ENCODE data around the gene MFSD6. TPM values are rescaled to one million over a fixed set of nuclear protein-coding genes. Genes with fewer than 3 reads are reported as not detected.
"Not testable (repeated sequence)": the region's sequence is repeated elsewhere in the genome, so short reads cannot be mapped to it uniquely, and the experiment has no call there.

Gene MFSD6
- total and polyA plus RNA-seq, 12 donors: 9.3 to 253 (median 93.4) TPM

DNA sequence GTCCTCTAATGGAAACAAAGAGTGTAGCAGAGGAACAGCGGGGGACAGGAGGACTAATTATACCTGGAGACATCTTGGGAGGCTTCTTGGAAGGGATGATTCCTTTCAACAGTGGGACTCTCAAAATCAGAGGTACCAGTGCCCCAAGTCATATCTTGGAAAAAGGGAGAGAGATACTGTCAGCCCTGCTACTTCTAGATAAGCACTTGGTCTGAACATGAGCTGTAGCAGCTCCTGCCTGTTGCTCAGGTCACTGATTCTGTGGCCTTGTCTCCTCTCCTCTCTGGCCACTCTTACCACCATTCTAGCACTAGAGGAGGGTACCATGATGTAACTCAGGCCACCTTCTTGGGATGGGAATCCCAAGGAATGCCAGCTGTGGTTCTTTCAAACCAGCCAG lies 54.5 kb downstream of the MFSD6 start:
- TF ChIP-seq, protein P1, sequence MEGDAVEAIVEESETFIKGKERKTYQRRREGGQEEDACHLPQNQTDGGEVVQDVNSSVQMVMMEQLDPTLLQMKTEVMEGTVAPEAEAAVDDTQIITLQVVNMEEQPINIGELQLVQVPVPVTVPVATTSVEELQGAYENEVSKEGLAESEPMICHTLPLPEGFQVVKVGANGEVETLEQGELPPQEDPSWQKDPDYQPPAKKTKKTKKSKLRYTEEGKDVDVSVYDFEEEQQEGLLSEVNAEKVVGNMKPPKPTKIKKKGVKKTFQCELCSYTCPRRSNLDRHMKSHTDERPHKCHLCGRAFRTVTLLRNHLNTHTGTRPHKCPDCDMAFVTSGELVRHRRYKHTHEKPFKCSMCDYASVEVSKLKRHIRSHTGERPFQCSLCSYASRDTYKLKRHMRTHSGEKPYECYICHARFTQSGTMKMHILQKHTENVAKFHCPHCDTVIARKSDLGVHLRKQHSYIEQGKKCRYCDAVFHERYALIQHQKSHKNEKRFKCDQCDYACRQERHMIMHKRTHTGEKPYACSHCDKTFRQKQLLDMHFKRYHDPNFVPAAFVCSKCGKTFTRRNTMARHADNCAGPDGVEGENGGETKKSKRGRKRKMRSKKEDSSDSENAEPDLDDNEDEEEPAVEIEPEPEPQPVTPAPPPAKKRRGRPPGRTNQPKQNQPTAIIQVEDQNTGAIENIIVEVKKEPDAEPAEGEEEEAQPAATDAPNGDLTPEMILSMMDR (IDR thresholded peaks at IDR 0.05): no peak
- TF ChIP-seq POLR2A (IDR thresholded peaks at IDR 0.05): no peak
- Histone ChIP-seq H3K9me3 (replicated peaks in 1 of 3) (no peaks in the 10 kb centered on the region), H3K4me1 (replicated peaks in 1 of 2) (peaks cover 13 to 17% of the 10 kb centered on the region in 2 donors), H3K27ac (no peak overlapping the region), H3K4me3 (no peak overlapping the region), H3K27me3 (no peaks in the 10 kb centered on the region), H3K36me3 (replicated peaks in 1 of 2) (no peaks in the 10 kb centered on the region)
- intact Hi-C loops (cut with DNase I): no loop called here
- WGBS, 4 donors: 91 to 100% (median 97%) methylated on average over 1 of the region's 1 CpG
- no peak for DNase-seq

DNA sequence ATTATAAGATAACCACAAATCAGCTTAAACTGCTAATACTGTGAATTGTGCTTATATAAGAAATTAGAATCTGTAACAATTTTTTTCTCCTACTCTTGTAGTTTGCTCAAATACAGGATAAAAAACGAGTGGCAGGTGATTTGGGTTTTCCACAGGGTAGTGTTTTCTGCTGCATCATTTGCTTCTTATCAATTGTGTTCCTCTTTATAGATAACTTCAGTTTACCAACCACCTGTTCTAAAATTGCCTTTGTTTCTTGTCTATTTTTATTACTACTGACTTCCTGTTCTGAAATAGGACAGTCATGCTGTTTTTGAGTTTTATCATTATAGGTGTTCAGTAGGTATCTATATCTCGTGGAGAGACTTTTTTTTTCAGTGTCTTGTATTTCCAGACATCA lies 56.9 kb downstream of the MFSD6 start:
- DNase-seq: no peak
- intact Hi-C loops (cut with DNase I): no loop called here
- no peaks in the 10 kb centered on the region for H3K27me3 ChIP-seq
- 68 to 77% (median 74%) methylated on average over 2 of the region's 2 CpGs for WGBS, 4 donors
- no peak overlapping the region for H3K27ac ChIP-seq
- H3K4me3 ChIP-seq: no peak overlapping the region
- H3K9me3 ChIP-seq (replicated peaks in 1 of 3): no peaks in the 10 kb centered on the region
- no peaks in the 10 kb centered on the region for H3K36me3 ChIP-seq (replicated peaks in 1 of 2)
- H3K4me1 ChIP-seq (replicated peaks in 1 of 2): peaks cover 38 to 42% of the 10 kb centered on the region in 2 donors
- TF ChIP-seq, protein P1 (IDR thresholded peaks at IDR 0.05): no peak
- no peak for TF ChIP-seq POLR2A (IDR thresholded peaks at IDR 0.05)

DNA sequence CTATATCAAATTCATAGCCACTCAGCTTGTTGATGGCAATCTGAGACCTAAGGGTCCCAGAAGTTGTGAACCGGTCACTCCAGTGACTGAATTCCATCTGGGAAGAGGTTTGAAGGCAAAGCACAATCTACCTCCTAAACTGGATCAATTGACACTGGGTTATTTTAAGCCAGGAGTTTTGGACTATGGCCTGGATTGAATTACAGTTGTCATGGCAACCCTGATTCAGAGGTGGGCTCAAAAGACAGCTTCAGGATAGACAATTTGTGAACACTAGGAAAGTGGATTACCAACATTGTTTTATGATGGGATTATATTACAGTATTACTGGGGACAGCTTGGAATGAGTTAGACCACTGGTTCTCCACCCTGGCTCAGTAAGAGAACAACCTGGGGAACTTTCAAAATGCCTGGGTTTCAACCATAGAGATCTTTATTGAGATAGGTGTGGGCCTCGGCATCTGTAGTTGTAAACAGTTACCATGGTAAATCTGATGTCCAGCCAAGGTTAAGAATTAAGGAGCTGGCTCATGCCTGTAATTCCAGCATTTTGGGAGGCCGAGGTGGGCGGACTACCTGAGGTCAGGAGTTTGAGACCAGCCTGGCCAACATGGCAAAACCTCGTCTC lies 58.8 kb downstream of the MFSD6 start:
- intact Hi-C loops (cut with DNase I): no loop called here

DNA sequence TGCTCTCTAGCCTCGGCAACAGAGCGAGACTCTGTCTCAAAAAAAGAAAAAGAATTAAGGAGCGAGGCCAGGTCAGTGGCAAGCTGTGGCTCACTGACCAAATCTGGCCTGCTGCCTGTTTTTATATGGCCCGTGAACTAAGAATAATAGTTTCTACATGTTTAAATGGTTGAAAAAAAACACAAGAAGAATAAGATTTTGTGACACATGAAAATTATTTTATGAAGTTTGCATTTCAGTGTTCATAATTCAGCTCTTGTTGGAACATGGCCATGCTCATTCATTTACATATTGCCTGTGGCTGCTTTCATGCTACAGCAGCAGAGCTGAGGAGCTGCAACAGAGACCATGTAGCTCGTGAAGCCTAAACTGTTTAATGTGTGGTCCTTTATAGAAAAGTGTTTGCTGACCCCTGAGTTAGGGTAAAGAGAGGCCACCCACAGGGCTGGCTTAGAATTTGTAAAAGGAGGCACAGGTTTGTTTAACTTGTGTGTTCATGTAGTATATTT lies 59.5 kb downstream of the MFSD6 start:
- 13 to 29% (median 23%) methylated on average over 5 of the region's 5 CpGs for WGBS, 4 donors

More for the DNA sequence above, 58.8 kb downstream of the MFSD6 start:
- peak overlapping the region in 4 of 5 donors; percentile 57 to 82 (median 74) for H3K27ac ChIP-seq
- no peak for TF ChIP-seq POLR2A (IDR thresholded peaks at IDR 0.05)
- TF ChIP-seq, protein P1 (IDR thresholded peaks at IDR 0.05): no peak
- DNase-seq: no peak
- 60 to 69% (median 62%) methylated on average over 5 of the region's 5 CpGs for WGBS, 4 donors
- peaks cover 44 to 54% of the 10 kb centered on the region in 2 donors for H3K4me1 ChIP-seq (replicated peaks in 1 of 2)
- no peak overlapping the region for H3K4me3 ChIP-seq
- H3K9me3 ChIP-seq (replicated peaks in 1 of 3): no peaks in the 10 kb centered on the region
- H3K27me3 ChIP-seq: no peaks in the 10 kb centered on the region
- H3K36me3 ChIP-seq (replicated peaks in 1 of 2): peaks cover 0 to 5% of the 10 kb centered on the region in 2 donors

DNA sequence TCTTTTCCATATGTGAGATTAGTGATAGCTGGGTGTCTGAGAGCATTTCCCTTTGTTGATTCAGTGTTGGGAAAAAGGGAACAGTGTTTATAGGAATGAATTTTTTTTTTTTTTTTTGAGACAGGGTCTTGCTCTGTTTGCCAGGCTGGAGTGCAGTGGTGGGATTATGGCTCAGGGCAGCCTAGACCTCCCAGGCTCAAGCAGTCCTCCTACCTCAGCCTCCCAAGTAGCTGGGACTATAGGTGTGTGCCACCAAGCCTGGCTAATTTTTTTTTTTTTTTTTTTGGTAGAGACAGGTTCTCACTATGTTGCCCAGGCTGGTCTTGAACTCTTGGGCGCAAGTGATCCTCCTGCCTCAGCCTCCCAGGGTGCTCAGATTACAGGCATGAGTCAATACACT lies 60.2 kb downstream of the MFSD6 start:
- H3K27ac ChIP-seq: peak overlapping the region in 4 of 5 donors; percentile 57 to 82 (median 72)
- intact Hi-C loops (cut with DNase I); H3K9me3 ChIP-seq (replicated peaks in 1 of 3); H3K36me3 ChIP-seq (replicated peaks in 1 of 2); H3K4me3 ChIP-seq; H3K27me3 ChIP-seq; DNase-seq: not testable (repeated sequence)
- WGBS, 4 donors: 82 to 100% (median 92%) methylated on average over 1 of the region's 1 CpG
- H3K4me1 ChIP-seq (replicated peaks in 1 of 2): peaks cover 44 to 54% of the 10 kb centered on the region in 2 donors

More for the DNA sequence above, 59.5 kb downstream of the MFSD6 start:
- DNase-seq: peak; percentile 36 to 73 (median 46)
- intact Hi-C loops (cut with DNase I): no loop called here
- H3K4me3 ChIP-seq: no peak overlapping the region
- peaks cover 0 to 5% of the 10 kb centered on the region in 2 donors for H3K36me3 ChIP-seq (replicated peaks in 1 of 2)
- H3K4me1 ChIP-seq (replicated peaks in 1 of 2): peaks cover 44 to 54% of the 10 kb centered on the region in 2 donors
- no peak for TF ChIP-seq POLR2A (IDR thresholded peaks at IDR 0.05)
- TF ChIP-seq, protein P1 (IDR thresholded peaks at IDR 0.05): no peak
- H3K27me3 ChIP-seq: no peaks in the 10 kb centered on the region
- H3K9me3 ChIP-seq (replicated peaks in 1 of 3): no peaks in the 10 kb centered on the region
- peak overlapping the region in 4 of 5 donors; percentile 57 to 82 (median 74) for H3K27ac ChIP-seq
